MM.1S (cell line): ENCODE measurements around the gene CCDC157.
A peak's percentile ranks its signal among the peaks of the same experiment; 100 is the strongest.

ENCODE experiments used
- DNase-seq: peaks from one replicate; pipeline ENCODE4 v3.0.0-alpha.2; 2015
- H2AFZ ChIP-seq: fragments of 300-600 bp; sonication (generic); 2 replicates; pipeline ENCODE4 v1.6.0; 2016; ENCODE audit warnings: antibody characterized with exemption, low read length
- H3F3A ChIP-seq: fragments of 300-600 bp; sonication (generic); 2 replicates; pipeline ENCODE4 v1.6.1; 2016; ENCODE audit warnings: mild to moderate bottlenecking, antibody characterized with exemption, low read length, moderate library complexity, mixed read lengths; ENCODE audit not compliant: insufficient read depth
- H3K27ac ChIP-seq: fragments of 300-600 bp; sonication (generic); 2 replicates; pipeline ENCODE4 v1.5.1; 2016; ENCODE audit warnings: mild to moderate bottlenecking, low read length
- H3K27me3 ChIP-seq: fragments of 300-600 bp; sonication (generic); replicated peaks from 2 replicates; pipeline ENCODE4 v1.6.0; 2016; ENCODE audit warnings: low read length; ENCODE audit not compliant: insufficient read depth
- H3K36me3 ChIP-seq: fragments of 300-600 bp; sonication (generic); replicated peaks from 2 replicates; pipeline ENCODE4 v1.6.1; 2016; ENCODE audit warnings: mild to moderate bottlenecking, low read length, mixed read lengths; ENCODE audit not compliant: insufficient read depth
- H3K4me1 ChIP-seq: fragments of 300-600 bp; sonication (generic); 2 replicates; pipeline ENCODE4 v1.6.1; 2016; ENCODE audit warnings: low read length, mixed read lengths
- H3K4me2 ChIP-seq: fragments of 300-600 bp; sonication (generic); 2 replicates; pipeline ENCODE4 v1.6.0; 2016; ENCODE audit warnings: low read depth, low read length
- H3K4me3 ChIP-seq: fragments of 300-600 bp; sonication (generic); 2 replicates; pipeline ENCODE4 v1.5.1; 2016; ENCODE audit warnings: low read length, mixed read lengths
- H3K79me2 ChIP-seq: fragments of 300-600 bp; sonication (generic); 2 replicates; pipeline ENCODE4 v1.6.1; 2016; ENCODE audit warnings: mixed run types, low read length, mixed read lengths
- H3K9ac ChIP-seq: fragments of 300-600 bp; sonication (generic); 2 replicates; pipeline ENCODE4 v1.6.1; 2016; ENCODE audit warnings: low read length, mixed read lengths
- H3K9me2 ChIP-seq: fragments of 300-600 bp; sonication (generic); replicated peaks from 2 replicates; pipeline ENCODE4 v1.6.1; 2016; ENCODE audit warnings: mild to moderate bottlenecking, low read length, mixed read lengths; ENCODE audit not compliant: insufficient read depth
- H3K9me3 ChIP-seq: fragments of 300-600 bp; sonication (generic); replicated peaks from 2 replicates; pipeline ENCODE4 v1.6.1; 2016; ENCODE audit warnings: mild to moderate bottlenecking, low read length, mixed read lengths; ENCODE audit not compliant: insufficient read depth
- H4K20me1 ChIP-seq: fragments of 300-600 bp; sonication (generic); 2 replicates; pipeline ENCODE4 v1.6.1; 2016; ENCODE audit warnings: mild to moderate bottlenecking, low read length, moderate library complexity, mixed read lengths; ENCODE audit not compliant: insufficient read depth
- CTCF ChIP-seq: fragments of 300-600 bp; sonication (generic); IDR thresholded peaks from 2 replicates; pipeline ENCODE4 v1.5.1; 2016; ENCODE audit warnings: antibody characterized with exemption, low read length, mixed read lengths
- EZH2 ChIP-seq: fragments of 300-600 bp; sonication (generic); optimal IDR thresholded peaks from 2 replicates; pipeline ENCODE3; 2017; ENCODE audit warnings: low read depth, mild to moderate bottlenecking, antibody characterized with exemption, low read length, mixed read lengths
- EZH2phosphoT487 ChIP-seq: fragments of 300-600 bp; sonication (generic); IDR thresholded peaks from 2 replicates; pipeline ENCODE4 v1.6.1; 2018; ENCODE audit warnings: antibody characterized with exemption, low read length

Gene CCDC157

GRCh38 chr22:30424534-30425326 lies 67.9 kb downstream of the CCDC157 start:
- peaks cover 17% of the 10 kb centered on the region for H3K79me2 ChIP-seq
- no peaks in the 10 kb centered on the region for H3K27me3 ChIP-seq
- H3K27ac ChIP-seq = peak overlapping the region; percentile 67; the same call in 1 of the 2 replicates
- H3F3A ChIP-seq = peaks cover 19% of the 10 kb centered on the region
- no peaks in the 10 kb centered on the region for H3K9me3 ChIP-seq
- H3K9ac ChIP-seq = peak overlapping the region; percentile 81; the same call in 1 of the 2 replicates
- peak; percentile 40 for DNase-seq
- H3K4me1 ChIP-seq = peaks cover 20% of the 10 kb centered on the region
- no peaks in the 10 kb centered on the region for H3K36me3 ChIP-seq
- TF ChIP-seq EZH2phosphoT487 (no peak), CTCF (peak; percentile 16), EZH2 (no peak)
- peak overlapping the region; percentile 92 for H2AFZ ChIP-seq
- H4K20me1 ChIP-seq = no peaks in the 10 kb centered on the region
- H3K4me2 ChIP-seq = peak overlapping the region; percentile 95
- no peaks in the 10 kb centered on the region for H3K9me2 ChIP-seq
- H3K4me3 ChIP-seq = peak overlapping the region; percentile 84

- no peak for DNase-seq
- TF ChIP-seq CTCF (no peak), EZH2 (no peak), EZH2phosphoT487 (no peak)
- Histone ChIP-seq H3K27me3 (no peaks in the 10 kb centered on the region), H3K4me2 (peak overlapping the region; percentile 95), H4K20me1 (no peaks in the 10 kb centered on the region), H3K9me2 (no peaks in the 10 kb centered on the region), H3K4me3 (peak overlapping the region; percentile 84), H3K36me3 (no peaks in the 10 kb centered on the region), H3K9ac (peak overlapping the region; percentile 81), H3K4me1 (peaks cover 20% of the 10 kb centered on the region), H2AFZ (peak overlapping the region; percentile 88), H3F3A (peaks cover 19% of the 10 kb centered on the region), H3K9me3 (no peaks in the 10 kb centered on the region), H3K79me2 (peaks cover 17% of the 10 kb centered on the region), H3K27ac (peak overlapping the region; percentile 58; the same call in 1 of the 2 replicates)
Measured at GRCh38 chr22:30425327-30425615, 68.5 kb downstream of the CCDC157 start.

- H3K4me3 ChIP-seq = peak within 1 kb of the TSS; percentile 84
- DNase-seq = peak; percentile 66
Measured at GRCh38 chr22:30425616-30426387, 69.0 kb downstream of the CCDC157 start, which contains the start of gene MTFP1. Gene MTFP1 (plus strand): TSS chr22:30425768. CDS start chr22:30425880, 112 bp downstream.

More at GRCh38 chr22:30425616-30426387, 69.0 kb downstream of the CCDC157 start, which contains the start of gene MTFP1:
- Histone ChIP-seq H3K9ac (peak within 1 kb of the TSS; percentile 81), H3F3A (peaks cover 19% of the 10 kb centered on the region), H3K9me3 (no peaks in the 10 kb centered on the region), H2AFZ (peak within 1 kb of the TSS; percentile 92), H3K9me2 (no peaks in the 10 kb centered on the region), H3K4me1 (peaks cover 20% of the 10 kb centered on the region), H4K20me1 (no peaks in the 10 kb centered on the region), H3K27me3 (no peaks in the 10 kb centered on the region), H3K27ac (peak within 1 kb of the TSS; percentile 67; the same call in 1 of the 2 replicates), H3K36me3 (no peaks in the 10 kb centered on the region), H3K4me2 (peak within 1 kb of the TSS; percentile 95), H3K79me2 (peaks cover 17% of the 10 kb centered on the region)
- no peak for TF ChIP-seq EZH2
- TF ChIP-seq CTCF = no peak
- TF ChIP-seq EZH2phosphoT487 = no peak
